Tibial nerve (tissue), 4 donors: ENCODE data around the gene PTPRA.

Experiments
- EP300 ChIP-seq, 2 donors: sonication (generic); formaldehyde crosslinking; IDR thresholded peaks; one replicate each; pipeline ENCODE4 v1.6.1; 2017; ENCODE audit warnings: antibody characterized with exemption in 2 of 2, mild to moderate bottlenecking in 1 of 2
- TF ChIP-seq, protein P1 (sequence below), 5 experiments: fragments of 200-600 bp in 3 of 5; fragments of 450-650 bp in 2 of 5; sonication (generic) in 3 of 5; IDR thresholded peaks; one replicate each; pipeline ENCODE4 v1.5.1; 2016 to 2019; ENCODE audit warnings: antibody characterized with exemption in 5 of 5, mild to moderate bottlenecking in 3 of 5, moderate library complexity in 2 of 5

- TF ChIP-seq, protein P1, sequence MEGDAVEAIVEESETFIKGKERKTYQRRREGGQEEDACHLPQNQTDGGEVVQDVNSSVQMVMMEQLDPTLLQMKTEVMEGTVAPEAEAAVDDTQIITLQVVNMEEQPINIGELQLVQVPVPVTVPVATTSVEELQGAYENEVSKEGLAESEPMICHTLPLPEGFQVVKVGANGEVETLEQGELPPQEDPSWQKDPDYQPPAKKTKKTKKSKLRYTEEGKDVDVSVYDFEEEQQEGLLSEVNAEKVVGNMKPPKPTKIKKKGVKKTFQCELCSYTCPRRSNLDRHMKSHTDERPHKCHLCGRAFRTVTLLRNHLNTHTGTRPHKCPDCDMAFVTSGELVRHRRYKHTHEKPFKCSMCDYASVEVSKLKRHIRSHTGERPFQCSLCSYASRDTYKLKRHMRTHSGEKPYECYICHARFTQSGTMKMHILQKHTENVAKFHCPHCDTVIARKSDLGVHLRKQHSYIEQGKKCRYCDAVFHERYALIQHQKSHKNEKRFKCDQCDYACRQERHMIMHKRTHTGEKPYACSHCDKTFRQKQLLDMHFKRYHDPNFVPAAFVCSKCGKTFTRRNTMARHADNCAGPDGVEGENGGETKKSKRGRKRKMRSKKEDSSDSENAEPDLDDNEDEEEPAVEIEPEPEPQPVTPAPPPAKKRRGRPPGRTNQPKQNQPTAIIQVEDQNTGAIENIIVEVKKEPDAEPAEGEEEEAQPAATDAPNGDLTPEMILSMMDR (IDR thresholded peaks at IDR 0.05) = no peak
- no peak for TF ChIP-seq EP300 (IDR thresholded peaks at IDR 0.05)
Observed at GRCh38 chr20:2900845-2901592, 27.7 kb downstream of the PTPRA start.
